Measurements from ENCODE around the gene MED12.

MED12 gene

GRCh38 chrX:71118032-71118984 lies at the start of gene MED12:
TSS of gene MED12 (plus strand) at chrX:71118596. CDS start at chrX:71118755, 159 bp downstream.
- DNase-seq (ENCODE audit: low read depth in 2 of 2): peak; percentile 63 to 78

- no peak for DNase-seq (ENCODE audit: low read depth in 2 of 2)
Observed at GRCh38 chrX:71070531-71070930, 47.9 kb upstream of the MED12 start.

- DNase-seq (ENCODE audit: low read depth in 2 of 2): no peak
Observed at GRCh38 chrX:71081330-71082123, 36.9 kb upstream of the MED12 start.

GRCh38 chrX:71082124-71082647 lies 36.2 kb upstream of the MED12 start:
- DNase-seq (ENCODE audit: low read depth in 2 of 2): no peak

GRCh38 chrX:71082822-71083221 lies 35.6 kb upstream of the MED12 start:
- DNase-seq (ENCODE audit: low read depth in 2 of 2): no peak

- DNase-seq (ENCODE audit: low read depth in 2 of 2): no peak
Observed at GRCh38 chrX:71085900-71086299, 32.5 kb upstream of the MED12 start.

GRCh38 chrX:71091263-71091662 lies 27.1 kb upstream of the MED12 start:
- DNase-seq (ENCODE audit: low read depth in 2 of 2): no peak

GRCh38 chrX:71095033-71095432 lies 23.4 kb upstream of the MED12 start:
- no peak for DNase-seq (ENCODE audit: low read depth in 2 of 2)

- DNase-seq (ENCODE audit: low read depth in 2 of 2): peak; percentile 74 to 80
Observed at GRCh38 chrX:71095555-71095980, 22.8 kb upstream of the MED12 start, which contains the start of gene FOXO4. TSS of gene FOXO4 (plus strand) at chrX:71095851. CDS start at chrX:71096529, 678 bp downstream.

GRCh38 chrX:71095981-71096759 lies 22.2 kb upstream of the MED12 start:
- DNase-seq (ENCODE audit: low read depth in 2 of 2): peak in 1 of 2 donors; percentile 38

- DNase-seq (ENCODE audit: low read depth in 2 of 2): no peak
Observed at GRCh38 chrX:71096760-71097032, 21.7 kb upstream of the MED12 start.

GRCh38 chrX:71098302-71098701 lies 20.1 kb upstream of the MED12 start:
- peak; percentile 53 to 59 for DNase-seq (ENCODE audit: low read depth in 2 of 2)

GRCh38 chrX:71098951-71099506 lies 19.4 kb upstream of the MED12 start:
- no peak for DNase-seq (ENCODE audit: low read depth in 2 of 2)

GRCh38 chrX:71099736-71100135 lies 18.7 kb upstream of the MED12 start:
- DNase-seq (ENCODE audit: low read depth in 2 of 2): no peak

- DNase-seq (ENCODE audit: low read depth in 2 of 2): no peak
Observed at GRCh38 chrX:71100581-71101505, 17.6 kb upstream of the MED12 start.

- no peak for DNase-seq (ENCODE audit: low read depth in 2 of 2)
Observed at GRCh38 chrX:71102292-71102691, 16.1 kb upstream of the MED12 start.

GRCh38 chrX:71103110-71103983 lies 15.0 kb upstream of the MED12 start:
- DNase-seq (ENCODE audit: low read depth in 2 of 2): no peak

- no peak for DNase-seq (ENCODE audit: low read depth in 2 of 2)
Observed at GRCh38 chrX:71105628-71106027, 12.8 kb upstream of the MED12 start.

GRCh38 chrX:71106427-71106826 lies 12.0 kb upstream of the MED12 start, which contains the start of gene CXorf65:
TSS of gene CXorf65 (minus strand) at chrX:71106740. CDS start at chrX:71106556, 184 bp downstream.
- DNase-seq (ENCODE audit: low read depth in 2 of 2): no peak
